K562 (cell line): ENCODE data around the gene PABPC3. TPM values are rescaled to one million over a fixed set of nuclear protein-coding genes. Genes with fewer than 3 reads are reported as not detected.
A peak's percentile ranks its signal among the peaks of the same experiment; 100 is the strongest.

Source experiments
- ATAC-seq: fragments of 200-7000 bp; cut with Tn5 transposase; 3 replicates; pipeline ENCODE4 v1.9.1; 2020; ENCODE audit warnings: moderate library complexity
- BruUV-seq: library from RNA; stranded (reverse); fragments of 400-500 nt; replicated peaks from 2 replicates; lab custom pipeline; 2021; lab: Mats Ljungman, UMichigan
- CTCF ChIA-PET: fragments of 300-600 bp; formaldehyde crosslinking; extraction: SDS; loops from one replicate; lab custom pipeline; 2021; ENCODE audit warnings: low intra/inter-chr PET ratio; lab: Yijun Ruan, JAX
- POLR2A ChIA-PET: fragments of 300-600, 350-650 bp; sonication (Branson Sonifier 250); formaldehyde crosslinking; extraction: SDS; loops from one replicate; lab custom pipeline; 2021; ENCODE audit warnings: antibody characterized with exemption, inconsistent platforms; lab: Yijun Ruan, JAX
- DNase-seq, 4 experiments: peaks; one replicate each; pipeline versions ENCODE4 v3.0.0 to v3.0.0-alpha.2; 2011 to 2018; ENCODE audit warnings: low spot score in 3 of 4, mixed read lengths in 3 of 4; ENCODE audit errors: extremely low read depth in 1 of 4
- FAIRE-seq: peaks from 2 replicates; lab custom pipeline; 2011; peaks lifted over from hg19 to GRCh38; lab: Jason Lieb, UNC
- H2AFZ ChIP-seq: 2 replicates; pipeline ENCODE4 v1.6.0; 2011; ENCODE audit warnings: low read depth, low read length, control low read depth, inconsistent platforms
- H3K27ac ChIP-seq: fragments of 200-600 bp; 3 replicates; pipeline ENCODE4 v1.8.0; 2011; ENCODE audit warnings: low read depth, mild to moderate bottlenecking, control low read depth, inconsistent platforms, low read length, moderate library complexity, mixed read lengths; ENCODE audit errors: extremely low read depth
- H3K27me3 ChIP-seq, 2 experiments: fragments of 300-600 bp in 1 of 2; 2 replicates in 1 of 2; 3 replicates in 1 of 2; pipeline versions ENCODE4 v1.6.0 to v1.8.0; 2011; ENCODE audit warnings: inconsistent platforms in 2 of 2, low read length in 2 of 2, mild to moderate bottlenecking in 1 of 2, mixed read lengths in 1 of 2, moderate library complexity in 1 of 2; ENCODE audit not compliant: control insufficient read depth in 2 of 2, insufficient read depth in 2 of 2
- H3K36me3 ChIP-seq: fragments of 300-600 bp; 3 replicates; pipeline ENCODE4 v1.8.0; 2011; ENCODE audit warnings: mild to moderate bottlenecking, low read length, inconsistent platforms; ENCODE audit not compliant: control insufficient read depth, insufficient read depth
- H3K4me1 ChIP-seq, 2 experiments: fragments of 200-600 bp in 1 of 2; replicated peaks in 1 of 2; 2 replicates in 1 of 2; 3 replicates in 1 of 2; pipeline versions ENCODE4 v1.5.1 to v1.8.0; 2011; ENCODE audit warnings: inconsistent platforms in 2 of 2, low read length in 2 of 2, mild to moderate bottlenecking in 1 of 2, mixed read lengths in 1 of 2, moderate library complexity in 1 of 2; ENCODE audit not compliant: control insufficient read depth in 2 of 2, insufficient read depth in 2 of 2
- H3K4me2 ChIP-seq: 2 replicates; pipeline ENCODE4 v1.6.1; 2011; ENCODE audit warnings: low read length, control low read depth, inconsistent platforms, mixed read lengths; ENCODE audit not compliant: insufficient read depth
- H3K4me3 ChIP-seq: fragments of 200-600 bp; sonication (generic), shearing (Covaris generic); 2 replicates; pipeline ENCODE4 v1.5.1; 2016; ENCODE audit warnings: control low read depth, inconsistent platforms
- H3K79me2 ChIP-seq: fragments of 200-600 bp; 3 replicates; pipeline ENCODE4 v1.8.0; 2011; ENCODE audit warnings: low read length, inconsistent platforms; ENCODE audit not compliant: control insufficient read depth, insufficient read depth
- H3K9ac ChIP-seq, 2 experiments: 2 replicates each; pipeline versions ENCODE4 v1.6.0 to v1.6.1; 2011; ENCODE audit warnings: low read depth in 2 of 2, low read length in 2 of 2, control low read depth in 1 of 2, inconsistent platforms in 1 of 2, mild to moderate bottlenecking in 1 of 2, mixed read lengths in 1 of 2; ENCODE audit not compliant: insufficient read depth in 1 of 2
- H3K9me1 ChIP-seq: one replicate; pipeline ENCODE4 v1.6.0; 2011; ENCODE audit warnings: inconsistent platforms, mild to moderate bottlenecking, low read length, moderate library complexity; ENCODE audit not compliant: control insufficient read depth, insufficient read depth
- H3K9me3 ChIP-seq: replicated peaks from 2 replicates; pipeline ENCODE4 v1.5.1; 2011; ENCODE audit warnings: low read depth, low read length, inconsistent platforms; ENCODE audit not compliant: control insufficient read depth, insufficient read depth
- H4K20me1 ChIP-seq: replicated peaks from 2 replicates; pipeline ENCODE4 v1.6.1; 2011; ENCODE audit warnings: low read length, inconsistent platforms, mixed read lengths; ENCODE audit not compliant: control insufficient read depth, insufficient read depth
- BCOR ChIP-seq: fragments of 450-650 bp; IDR thresholded peaks from 2 replicates; pipeline ENCODE4 v1.6.1; 2016
- BDP1 ChIP-seq: IDR thresholded peaks from 3 replicates; pipeline ENCODE4 v1.6.1; 2011; ENCODE audit not compliant: insufficient read length, insufficient read depth
- BRCA1 ChIP-seq, 2 experiments: fragments of 450-650 bp in 1 of 2; sonication (generic) in 1 of 2; formaldehyde crosslinking in 1 of 2; IDR thresholded peaks; 2 replicates each; pipeline versions ENCODE4 v1.5.0 to v1.6.1; 2017 to 2020; ENCODE audit warnings: mild to moderate bottlenecking in 1 of 2, missing genetic modification reagents in 1 of 2
- MAFK ChIP-seq: IDR thresholded peaks from 2 replicates; pipeline ENCODE4 v1.6.1; 2011; ENCODE audit warnings: low read length, improper control_type of control experiment
- MECOM ChIP-seq: fragments of 250-450 bp; sonication (Bioruptor Pico); IDR thresholded peaks from 2 replicates; pipeline ENCODE4 v1.8.0; 2022; ENCODE audit warnings: inconsistent platforms
- RFX5 ChIP-seq: IDR thresholded peaks from 2 replicates; pipeline ENCODE4 v1.6.1; 2011; ENCODE audit warnings: low read depth, mild to moderate bottlenecking, improper control_type of control experiment, low read length
- TARDBP ChIP-seq: fragments of 450-650 bp; IDR thresholded peaks from 2 replicates; pipeline ENCODE4 v1.6.1; 2016
- XRCC3 ChIP-seq: fragments of 450-650 bp; IDR thresholded peaks from 2 replicates; pipeline ENCODE4 v1.6.1; 2017; ENCODE audit warnings: mild to moderate bottlenecking, moderate library complexity
- ZKSCAN1 ChIP-seq: fragments of 150-350 bp; IDR thresholded peaks from 2 replicates; pipeline ENCODE4 v1.6.1; 2016; ENCODE audit warnings: low read depth, low read length
- WGBS: fragments of 100-300 bp; shearing (Covaris generic); methylation state at CpG from one replicate; pipeline ENCODE4 v1.1.6; 2016; ENCODE audit warnings: low coverage, mixed read lengths; ENCODE audit not compliant: insufficient coverage; ENCODE audit errors: missing lambda C conversion rate; 5-methylcytosine and 5-hydroxymethylcytosine counted together
- in situ Hi-C: fragments of 300-500 bp; cut with MboI; formaldehyde crosslinking; loops from 4 replicates; pipeline ENCODE4 v1.15.0; 2018; ENCODE audit warnings: inconsistent platforms, mixed read lengths
- intact Hi-C: fragments of 100-400 bp; cut with micrococcal nuclease; formaldehyde crosslinking; loops from 2 replicates; pipeline ENCODE4 v1.14.2; 2022
- polyA plus RNA-seq, 8 experiments: library from polyadenylated mRNA; depleted of rRNA in 4 of 8; stranded (reverse) in 5 of 8; unstranded in 3 of 8; fragments of >200 nt; fragmentation: Nextera tagmentation in 2 of 8; fragmentation: Illumina TruSeq in 1 of 8; extraction: Ambion mirVana in 2 of 8; extraction: Trizol in 1 of 8; gene quantifications; 2 replicates each; pipeline versions ENCODE4 v1.2.1 to v1.2.3, GENCODE V29; 2011 to 2014; ENCODE audit warnings: inconsistent platforms in 1 of 8, missing spikeins in 1 of 8
- total RNA-seq, 7 experiments: library from RNA; depleted of rRNA in 6 of 7; stranded (reverse); fragments of >200 nt in 6 of 7; fragmentation: Illumina TruSeq in 2 of 7; extraction: Trizol in 2 of 7; gene quantifications; 2 replicates each; pipeline versions ENCODE4 v1.2.1 to v1.2.3, GENCODE V29; 2011 to 2021; ENCODE audit warnings: low replicate concordance in 1 of 7
- TF ChIP-seq, protein P1 (sequence below): sonication (generic); formaldehyde crosslinking; IDR thresholded peaks from 2 replicates; pipeline ENCODE4 v1.9.0; 2022; ENCODE audit warnings: mild to moderate bottlenecking, missing genetic modification reagents
- TF ChIP-seq, protein P2 (sequence below): fragments of 450-650 bp; formaldehyde crosslinking; IDR thresholded peaks from 2 replicates; pipeline ENCODE4 v1.4.0; 2022; ENCODE audit warnings: mild to moderate bottlenecking, moderate library complexity

Gene PABPC3
- total and polyA plus RNA-seq, 9 of the 15 experiments (the other 6 are each of a cell fraction or from before 2014, with no cell fraction given), result 0.05 to 0.80 (median 0.25) TPM

DNA sequence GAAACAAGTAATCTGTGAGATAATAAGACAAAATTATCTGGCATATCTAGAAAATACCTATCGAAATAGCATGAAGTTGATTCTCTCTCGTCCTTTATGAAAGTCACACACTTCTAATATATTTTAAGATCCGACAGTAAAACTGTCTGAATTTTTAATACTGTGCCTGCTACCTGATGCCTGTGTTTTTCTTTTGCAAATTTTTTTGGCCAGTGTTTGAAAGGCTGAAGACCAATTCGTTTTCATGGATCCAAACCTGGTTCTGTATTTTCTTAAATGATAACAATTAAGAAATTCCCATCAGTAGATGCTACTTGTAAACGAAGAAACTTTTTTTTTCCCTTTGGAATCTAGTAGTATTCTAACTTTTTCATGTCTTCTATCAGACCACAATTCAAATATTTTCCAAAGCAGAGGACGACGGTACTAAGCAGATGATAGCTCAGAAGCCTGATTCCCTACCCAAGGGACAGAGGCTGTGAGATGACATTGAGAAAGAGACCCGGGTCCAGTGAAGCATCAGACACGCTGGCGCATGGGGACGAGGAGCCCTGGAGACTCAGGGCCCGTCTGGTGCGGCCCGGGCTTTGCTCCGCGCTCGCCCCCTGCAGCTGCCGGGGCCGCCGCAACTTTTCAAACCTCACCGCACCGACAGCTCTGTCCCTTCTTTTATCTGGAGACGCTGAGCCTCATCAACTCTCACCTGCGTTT is 49.5 kb upstream of the PABPC3 start (continued):
- TF ChIP-seq MAFK, result no peak

DNA sequence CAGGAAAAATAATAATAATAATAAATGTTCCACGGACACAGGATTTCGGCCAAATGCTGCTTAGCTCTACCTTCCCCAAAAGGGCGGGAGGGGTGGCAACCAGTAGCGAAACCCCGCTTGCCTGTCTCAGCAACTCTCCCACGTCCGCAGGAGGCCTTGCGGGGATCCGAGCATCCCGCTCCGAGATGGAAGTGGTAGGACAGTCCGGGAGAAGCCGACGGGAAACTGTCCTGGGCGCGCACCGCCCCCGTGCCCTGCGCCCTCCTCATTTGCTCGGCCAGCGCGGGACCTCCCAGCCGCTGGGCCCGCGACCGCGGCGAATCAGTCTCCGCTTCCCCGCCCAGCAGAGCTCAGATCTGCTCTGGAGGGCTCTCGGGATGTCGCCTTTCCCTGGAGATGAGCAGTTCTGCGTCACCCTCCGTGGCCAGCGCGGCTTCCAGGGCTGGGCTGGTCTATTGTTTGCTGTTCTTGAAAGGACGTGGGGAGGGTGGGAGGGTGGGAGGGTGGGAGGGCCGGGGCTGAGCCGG is 48.9 kb upstream of the PABPC3 start:
- Histone ChIP-seq H3K9ac (no peak overlapping the region), H3K4me1 (peaks cover 0 to 7% of the 10 kb centered on the region in 2 experiments; a peak in 3 of 5 replicates), H3K79me2 (no peaks in the 10 kb centered on the region)
- BruUV-seq, result no TSS peak
- POLR2A ChIA-PET, result no interaction called here
- FAIRE-seq, result no peak
- ATAC-seq, result no peak
- TF ChIP-seq MECOM (CRISPR knock-in tag), result no peak
- TF ChIP-seq, protein P1, sequence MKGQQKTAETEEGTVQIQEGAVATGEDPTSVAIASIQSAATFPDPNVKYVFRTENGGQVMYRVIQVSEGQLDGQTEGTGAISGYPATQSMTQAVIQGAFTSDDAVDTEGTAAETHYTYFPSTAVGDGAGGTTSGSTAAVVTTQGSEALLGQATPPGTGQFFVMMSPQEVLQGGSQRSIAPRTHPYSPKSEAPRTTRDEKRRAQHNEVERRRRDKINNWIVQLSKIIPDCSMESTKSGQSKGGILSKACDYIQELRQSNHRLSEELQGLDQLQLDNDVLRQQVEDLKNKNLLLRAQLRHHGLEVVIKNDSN (CRISPR knock-in tag), result no peak
- TF ChIP-seq BCOR, result no peak
- no peak for TF ChIP-seq BDP1
- TF ChIP-seq ZKSCAN1, result no peak
- no peak for TF ChIP-seq RFX5
- no peak for TF ChIP-seq XRCC3
- TF ChIP-seq TARDBP, result no peak
- TF ChIP-seq, protein P2, sequence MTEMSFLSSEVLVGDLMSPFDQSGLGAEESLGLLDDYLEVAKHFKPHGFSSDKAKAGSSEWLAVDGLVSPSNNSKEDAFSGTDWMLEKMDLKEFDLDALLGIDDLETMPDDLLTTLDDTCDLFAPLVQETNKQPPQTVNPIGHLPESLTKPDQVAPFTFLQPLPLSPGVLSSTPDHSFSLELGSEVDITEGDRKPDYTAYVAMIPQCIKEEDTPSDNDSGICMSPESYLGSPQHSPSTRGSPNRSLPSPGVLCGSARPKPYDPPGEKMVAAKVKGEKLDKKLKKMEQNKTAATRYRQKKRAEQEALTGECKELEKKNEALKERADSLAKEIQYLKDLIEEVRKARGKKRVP (CRISPR knock-in tag), result no peak
- TF ChIP-seq BRCA1 (IDR thresholded peaks at IDR 0.05), result no peak
- no peak for TF ChIP-seq BRCA1 (CRISPR knock-in tag; IDR thresholded peaks at IDR 0.05)
- TF ChIP-seq, all 486 proteins: peak for 0
- intact Hi-C loops (no loop called here), in situ Hi-C loops (no loop called here)
- no peaks in the 10 kb centered on the region for H3K36me3 ChIP-seq
- H2AFZ ChIP-seq, result no peak overlapping the region
- under 1% methylated on average over 26 of the region's 39 CpGs for WGBS
- no peaks in the 10 kb centered on the region for H3K9me3 ChIP-seq
- CTCF ChIA-PET, result no interaction called here
- H3K4me3 ChIP-seq, result no peak overlapping the region
- DNase-seq, result peak in 1 of 4 experiments; percentile 9
- no peaks in the 10 kb centered on the region for H3K9me1 ChIP-seq
- no peak overlapping the region for H3K27ac ChIP-seq
- H3K27me3 ChIP-seq, result peaks cover 14 to 35% of the 10 kb centered on the region in 2 experiments
- no peaks in the 10 kb centered on the region for H4K20me1 ChIP-seq
- H3K4me2 ChIP-seq, result no peak overlapping the region
